HG02852 (cell line): ENCODE data around the gene NR2C2AP.
A peak's percentile ranks its signal among the peaks of the same experiment; 100 is the strongest.
"Not testable (repeated sequence)": the region's sequence is repeated elsewhere in the genome, so short reads cannot be mapped to it uniquely, and the experiment has no call there.

Experiments
- ATAC-seq: cut with Tn5 transposase; IDR thresholded peaks from one replicate; pipeline ENCODE4 v1.9.1; 2021; ENCODE audit warnings: mild to moderate bottlenecking, moderate library complexity; ENCODE audit not compliant: unreplicated experiment

The NR2C2AP gene

GRCh38 chr19:19203012-19203856 lies at the start of gene NR2C2AP:
NR2C2AP (minus strand) TSS chr19:19203414; CDS start chr19:19203060, 354 bp downstream.
- ATAC-seq = peak; percentile 75

GRCh38 chr19:19250196-19250801 lies 47.1 kb upstream of the NR2C2AP start:
- ATAC-seq = no peak

GRCh38 chr19:19240476-19240875 lies 37.3 kb upstream of the NR2C2AP start:
- no peak for ATAC-seq

GRCh38 chr19:19239675-19240074 lies 36.5 kb upstream of the NR2C2AP start:
- no peak for ATAC-seq

GRCh38 chr19:19238126-19238894 lies 35.1 kb upstream of the NR2C2AP start:
- ATAC-seq = no peak

GRCh38 chr19:19236173-19236572 lies 33.0 kb upstream of the NR2C2AP start:
- ATAC-seq = no peak

GRCh38 chr19:19234220-19234816 lies 31.1 kb upstream of the NR2C2AP start:
- no peak for ATAC-seq

GRCh38 chr19:19232261-19232721 lies 29.1 kb upstream of the NR2C2AP start:
- ATAC-seq = no peak

GRCh38 chr19:19230999-19231398 lies 27.8 kb upstream of the NR2C2AP start:
- no peak for ATAC-seq

- ATAC-seq = no peak
Observed at GRCh38 chr19:19229701-19230100, 26.5 kb upstream of the NR2C2AP start.

- no peak for ATAC-seq
Observed at GRCh38 chr19:19227217-19227616, 24.0 kb upstream of the NR2C2AP start.

- ATAC-seq = no peak
Observed at GRCh38 chr19:19226663-19227062, 23.4 kb upstream of the NR2C2AP start.

- no peak for ATAC-seq
Observed at GRCh38 chr19:19226204-19226603, 23.0 kb upstream of the NR2C2AP start.

- ATAC-seq = no peak
Observed at GRCh38 chr19:19224852-19225494, 21.8 kb upstream of the NR2C2AP start.

- no peak for ATAC-seq
Observed at GRCh38 chr19:19224150-19224851, 21.1 kb upstream of the NR2C2AP start.

- no peak for ATAC-seq
Observed at GRCh38 chr19:19223636-19224035, 20.4 kb upstream of the NR2C2AP start.

- ATAC-seq = no peak
Observed at GRCh38 chr19:19223060-19223459, 19.8 kb upstream of the NR2C2AP start.

- not testable (repeated sequence) for ATAC-seq
Observed at GRCh38 chr19:19221000-19221399, 17.8 kb upstream of the NR2C2AP start.

GRCh38 chr19:19218911-19219310 lies 15.7 kb upstream of the NR2C2AP start:
- ATAC-seq = no peak

- ATAC-seq = no peak
Observed at GRCh38 chr19:19217099-19217498, 13.9 kb upstream of the NR2C2AP start.
